ENCODE data around the gene TOR2A. TPM values are rescaled to one million over a fixed set of nuclear protein-coding genes. Genes with fewer than 3 reads are reported as not detected.
A peak's percentile ranks its signal among the peaks of the same experiment; 100 is the strongest.

Gene TOR2A
- total and polyA plus RNA-seq, 8 donors = 5.0 to 87.8 (median 11.1) TPM

DNA sequence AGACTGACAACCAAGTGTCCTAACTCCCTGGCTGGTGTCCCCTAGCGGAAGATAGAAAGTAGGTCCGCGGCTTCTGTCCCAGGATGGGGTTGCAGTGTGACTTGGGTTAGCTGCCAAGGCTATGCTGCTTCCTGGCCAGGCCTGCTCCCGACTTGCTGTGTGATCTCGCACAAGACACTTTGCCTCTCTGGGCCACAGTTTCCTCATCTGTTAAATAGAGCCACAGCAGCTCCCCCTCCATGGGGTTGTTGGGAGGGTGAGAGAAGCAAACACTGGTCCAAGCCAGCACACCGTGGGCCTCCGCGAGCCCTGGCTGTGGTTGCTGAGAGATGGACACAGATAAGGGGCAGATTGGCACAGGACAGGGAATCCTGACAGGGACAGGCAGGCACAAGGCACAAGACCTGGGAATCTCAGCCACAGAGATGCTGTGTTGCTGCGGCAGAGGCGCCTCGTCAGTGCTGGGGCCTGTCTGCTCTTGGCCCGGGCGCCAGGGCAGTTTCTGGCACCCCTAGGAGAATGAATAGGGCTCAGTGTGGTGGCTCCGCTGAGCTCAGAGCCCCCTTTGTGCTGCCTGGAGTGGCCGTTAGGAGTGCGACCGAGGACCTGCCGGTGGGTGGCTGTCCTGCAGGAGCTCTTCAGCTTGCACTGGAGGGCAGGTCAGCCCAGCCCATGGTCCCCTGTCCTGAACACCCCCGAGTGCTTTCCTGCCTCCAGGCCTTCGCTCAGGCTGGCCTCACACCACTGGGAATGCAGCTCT, 45.2 kb upstream of the TOR2A start:
- Histone ChIP-seq H3K4me1 (peaks cover 7 to 72% (median 24%) of the 10 kb centered on the region in 4 donors), H3K9me3 (no peaks in the 10 kb centered on the region), H3K27me3 (no peaks in the 10 kb centered on the region), H3K4me3 (no peak overlapping the region), H3K27ac (peak overlapping the region in 3 of 5 donors; percentile 13 to 89 (median 85)), H3K36me3 (no peaks in the 10 kb centered on the region)
- intact Hi-C loops (cut with DNase I; ENCODE audit: low total_unique reads) = loop anchor here (5.0 kb wide), 2 partner anchors 43 to 173 kb away; partner anchors contain the start of gene TOR2A
- no peak for DNase-seq
- 64 to 82% (median 74%) methylated on average over 7 to 20 of the region's 20 CpGs for WGBS, 5 donors
- TF ChIP-seq EP300 (IDR thresholded peaks at IDR 0.05) (no peak), POLR2AphosphoS5 (IDR thresholded peaks at IDR 0.05) (no peak), POLR2A (IDR thresholded peaks at IDR 0.05) (no peak)
- TF ChIP-seq, protein P1, sequence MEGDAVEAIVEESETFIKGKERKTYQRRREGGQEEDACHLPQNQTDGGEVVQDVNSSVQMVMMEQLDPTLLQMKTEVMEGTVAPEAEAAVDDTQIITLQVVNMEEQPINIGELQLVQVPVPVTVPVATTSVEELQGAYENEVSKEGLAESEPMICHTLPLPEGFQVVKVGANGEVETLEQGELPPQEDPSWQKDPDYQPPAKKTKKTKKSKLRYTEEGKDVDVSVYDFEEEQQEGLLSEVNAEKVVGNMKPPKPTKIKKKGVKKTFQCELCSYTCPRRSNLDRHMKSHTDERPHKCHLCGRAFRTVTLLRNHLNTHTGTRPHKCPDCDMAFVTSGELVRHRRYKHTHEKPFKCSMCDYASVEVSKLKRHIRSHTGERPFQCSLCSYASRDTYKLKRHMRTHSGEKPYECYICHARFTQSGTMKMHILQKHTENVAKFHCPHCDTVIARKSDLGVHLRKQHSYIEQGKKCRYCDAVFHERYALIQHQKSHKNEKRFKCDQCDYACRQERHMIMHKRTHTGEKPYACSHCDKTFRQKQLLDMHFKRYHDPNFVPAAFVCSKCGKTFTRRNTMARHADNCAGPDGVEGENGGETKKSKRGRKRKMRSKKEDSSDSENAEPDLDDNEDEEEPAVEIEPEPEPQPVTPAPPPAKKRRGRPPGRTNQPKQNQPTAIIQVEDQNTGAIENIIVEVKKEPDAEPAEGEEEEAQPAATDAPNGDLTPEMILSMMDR (IDR thresholded peaks at IDR 0.05) = no peak

DNA sequence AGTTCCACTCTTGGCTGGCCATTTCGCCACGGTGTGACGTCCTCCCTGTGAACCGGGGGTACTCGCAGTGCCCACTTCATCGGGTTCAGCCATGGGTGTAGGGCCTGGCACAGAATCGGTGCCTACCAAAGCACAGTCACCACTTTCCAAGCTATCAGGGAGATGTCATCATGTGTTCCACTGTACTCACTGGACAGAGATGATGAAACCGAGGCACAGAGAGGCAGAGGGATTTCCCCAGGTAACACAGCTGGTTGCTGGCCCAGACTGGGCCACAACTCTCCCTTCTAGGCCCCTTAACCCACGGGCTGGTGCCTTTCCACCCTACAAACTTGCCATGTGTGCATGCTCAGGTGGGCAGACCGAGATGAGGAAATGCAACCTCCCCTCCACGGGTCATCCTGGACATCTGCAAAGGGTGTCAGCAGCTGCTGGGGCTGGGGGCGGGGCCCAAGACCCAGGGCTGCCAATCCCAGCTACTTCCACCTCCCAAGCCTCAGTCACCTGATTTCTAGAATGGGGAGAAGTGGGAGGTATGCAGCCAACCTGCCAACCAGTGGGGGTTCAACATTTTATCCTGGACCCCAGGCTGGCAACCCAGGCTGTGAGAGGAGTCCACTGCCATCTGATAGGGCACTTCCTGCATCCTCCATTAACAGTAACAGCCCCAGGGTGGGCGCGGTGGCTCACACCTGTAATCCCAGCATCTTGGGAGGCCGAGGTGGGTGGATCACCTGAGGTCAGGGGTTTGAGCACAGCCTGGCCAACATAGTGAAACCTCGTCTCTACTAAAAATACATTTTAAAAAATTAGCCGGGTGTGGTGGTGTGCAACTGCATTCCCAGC, 44.3 kb upstream of the TOR2A start:
- WGBS, 5 donors = 60 to 74% (median 69%) methylated on average over 15 to 17 of the region's 17 CpGs
- H3K4me3 ChIP-seq = peak overlapping the region; percentile 6 to 35 (median 28)
- TF ChIP-seq POLR2AphosphoS5 (IDR thresholded peaks at IDR 0.05) (no peak), POLR2A (IDR thresholded peaks at IDR 0.05) (no peak)
- peak overlapping the region; percentile 30 to 89 (median 66) for H3K27ac ChIP-seq
- no peak for DNase-seq
- intact Hi-C loops (cut with DNase I; ENCODE audit: low total_unique reads) = no loop called here
- H3K9me3 ChIP-seq = no peaks in the 10 kb centered on the region
- H3K4me1 ChIP-seq = peaks cover under 1 to 65% (median 18%) of the 10 kb centered on the region in 4 donors
- no peaks in the 10 kb centered on the region for H3K27me3 ChIP-seq
- H3K36me3 ChIP-seq = no peaks in the 10 kb centered on the region

DNA sequence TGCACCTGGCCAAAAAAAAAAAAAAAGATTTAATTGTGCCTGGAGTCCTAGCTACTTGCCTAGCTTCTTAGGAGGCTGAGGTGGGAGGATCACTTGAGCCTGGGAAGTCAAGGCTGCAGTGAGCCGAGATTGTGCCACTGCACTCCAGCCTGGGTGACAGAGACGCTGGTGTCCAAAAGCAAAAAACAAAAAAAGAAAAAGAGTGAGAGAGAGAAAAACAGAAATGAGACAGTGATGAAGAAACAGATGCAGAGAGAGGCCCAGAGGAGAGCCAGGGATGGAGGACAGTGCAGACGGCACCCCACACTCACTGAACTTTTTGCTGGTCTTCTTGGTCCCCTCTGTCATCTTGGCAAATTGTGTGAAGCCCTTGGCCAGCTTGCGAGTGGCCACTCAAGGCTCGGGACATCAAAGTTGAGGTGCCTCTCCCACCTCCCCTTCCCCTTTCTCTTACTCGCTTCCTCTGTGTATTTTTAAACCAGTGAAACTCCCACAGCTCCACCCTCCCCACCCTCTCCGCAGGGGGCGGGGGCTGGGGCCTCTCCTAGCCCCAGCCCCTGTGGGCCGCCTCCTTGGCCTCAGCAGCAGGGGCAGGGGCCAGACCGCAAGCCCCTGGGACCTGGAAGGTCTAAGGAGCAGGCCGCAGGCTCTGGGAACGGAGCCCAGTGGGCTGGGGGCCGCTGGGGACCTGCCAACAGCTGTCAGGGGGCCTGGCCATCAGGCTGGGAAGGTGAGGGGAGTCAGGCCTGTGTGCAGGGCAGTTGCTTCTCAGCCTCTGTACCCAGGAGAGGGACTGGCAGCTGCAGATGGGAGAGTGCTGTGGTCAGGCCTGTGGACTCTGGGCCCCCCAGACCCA, 43.4 kb upstream of the TOR2A start, which contains the start of gene SH2D3C:
Gene SH2D3C (minus strand): TSS at position 387 of the 856 bp plus-strand sequence. CDS start 39 bp downstream, at position 348.
- peaks cover 0 to 57% (median 13%) of the 10 kb centered on the region in 4 donors for H3K4me1 ChIP-seq
- peak within 1 kb of the TSS; percentile 30 to 89 (median 66) for H3K27ac ChIP-seq
- no peaks in the 10 kb centered on the region for H3K27me3 ChIP-seq
- intact Hi-C loops (cut with DNase I; ENCODE audit: low total_unique reads) = no loop called here
- TF ChIP-seq POLR2AphosphoS5 (IDR thresholded peaks at IDR 0.05) (no peak), EP300 (IDR thresholded peaks at IDR 0.05) (no peak), POLR2A (IDR thresholded peaks at IDR 0.05) (no peak)
- TF ChIP-seq, protein P1 (IDR thresholded peaks at IDR 0.05) = no peak
- H3K9me3 ChIP-seq = no peaks in the 10 kb centered on the region
- peak in 1 of 2 donors; percentile 68 for DNase-seq
- H3K36me3 ChIP-seq = peaks cover 0 to 3% (median 0%) of the 10 kb centered on the region in 4 donors
- H3K4me3 ChIP-seq = peak within 1 kb of the TSS; percentile 14 to 35 (median 32)
- WGBS, 5 donors = 50 to 58% (median 54%) methylated on average over 10 to 13 of the region's 13 CpGs

DNA sequence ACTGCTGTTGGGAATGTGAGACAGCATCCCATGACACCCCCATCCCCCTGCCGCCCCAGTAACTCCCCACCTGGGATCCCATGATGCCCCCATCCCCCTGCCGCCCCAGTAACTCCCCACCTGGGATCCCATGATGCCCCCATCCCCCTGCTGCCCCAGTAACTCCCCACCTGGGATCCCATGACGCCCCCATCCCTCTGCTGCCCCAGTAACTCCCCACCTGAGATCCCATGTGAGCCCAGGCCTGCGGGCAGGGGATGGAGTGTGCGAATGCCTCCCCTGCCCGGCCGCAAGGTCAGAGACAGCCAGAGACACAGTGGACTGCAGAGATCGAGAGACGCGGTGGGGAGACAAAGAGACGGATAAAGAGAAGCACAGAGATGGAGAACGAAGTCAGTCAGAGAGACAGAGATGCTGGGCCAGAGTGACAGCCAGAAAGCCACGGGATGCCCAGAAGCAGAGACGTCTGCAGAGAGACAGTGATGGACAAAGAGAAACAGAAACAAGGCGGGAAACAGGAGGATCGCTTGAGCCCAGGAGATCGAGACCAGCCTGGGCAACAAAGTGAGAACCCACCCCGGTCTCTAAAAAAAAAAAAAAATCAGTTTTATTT, 42.4 kb upstream of the TOR2A start:
- 58 to 80% (median 78%) methylated on average over 16 to 18 of the region's 18 CpGs for WGBS, 5 donors
- Histone ChIP-seq H3K27me3 (no peaks in the 10 kb centered on the region), H3K36me3 (peaks cover 0 to 3% (median 0%) of the 10 kb centered on the region in 4 donors), H3K4me3 (peak overlapping the region; percentile 14 to 35 (median 32)), H3K27ac (peak overlapping the region in 4 of 5 donors; percentile 60 to 89 (median 76)), H3K9me3 (no peaks in the 10 kb centered on the region), H3K4me1 (peaks cover 0 to 50% (median 11%) of the 10 kb centered on the region in 4 donors)
- intact Hi-C loops (cut with DNase I; ENCODE audit: low total_unique reads) = no loop called here
- no peak for TF ChIP-seq POLR2AphosphoS5 (IDR thresholded peaks at IDR 0.05)
- no peak for TF ChIP-seq POLR2A (IDR thresholded peaks at IDR 0.05)
- TF ChIP-seq EP300 (IDR thresholded peaks at IDR 0.05) = no peak
- no peak for DNase-seq
